NCI-H1092 treated with DMSO at 0.1 percent for 48 hours (cell line): Measurements from ENCODE around the gene GALNT2.

ENCODE experiments used
- DNase-seq: peaks from one replicate; lab custom pipeline; 2025; lab: John Stamatoyannopoulos, UW

Gene GALNT2

DNA sequence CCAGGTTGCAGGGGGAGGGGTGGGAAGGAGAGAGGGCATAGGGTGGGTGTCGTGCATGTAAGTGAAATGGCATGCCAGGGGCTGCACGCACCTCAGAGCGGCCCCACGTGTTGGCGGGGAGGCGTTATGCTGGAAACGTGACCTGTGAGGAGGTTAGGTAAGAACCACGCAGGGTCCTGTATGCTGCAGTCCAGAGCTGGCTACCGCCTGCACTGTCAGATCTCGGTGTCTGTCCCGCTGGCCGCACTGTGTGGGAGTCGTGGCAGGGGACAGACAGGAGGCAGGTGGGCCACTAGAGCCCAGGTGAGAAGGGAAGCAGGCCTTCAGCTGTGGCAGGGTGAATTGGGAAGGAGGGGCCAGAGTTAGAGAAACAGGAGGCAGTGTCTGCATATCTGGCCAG lies 79.7 kb downstream of the GALNT2 start:
- no peak for DNase-seq

DNA sequence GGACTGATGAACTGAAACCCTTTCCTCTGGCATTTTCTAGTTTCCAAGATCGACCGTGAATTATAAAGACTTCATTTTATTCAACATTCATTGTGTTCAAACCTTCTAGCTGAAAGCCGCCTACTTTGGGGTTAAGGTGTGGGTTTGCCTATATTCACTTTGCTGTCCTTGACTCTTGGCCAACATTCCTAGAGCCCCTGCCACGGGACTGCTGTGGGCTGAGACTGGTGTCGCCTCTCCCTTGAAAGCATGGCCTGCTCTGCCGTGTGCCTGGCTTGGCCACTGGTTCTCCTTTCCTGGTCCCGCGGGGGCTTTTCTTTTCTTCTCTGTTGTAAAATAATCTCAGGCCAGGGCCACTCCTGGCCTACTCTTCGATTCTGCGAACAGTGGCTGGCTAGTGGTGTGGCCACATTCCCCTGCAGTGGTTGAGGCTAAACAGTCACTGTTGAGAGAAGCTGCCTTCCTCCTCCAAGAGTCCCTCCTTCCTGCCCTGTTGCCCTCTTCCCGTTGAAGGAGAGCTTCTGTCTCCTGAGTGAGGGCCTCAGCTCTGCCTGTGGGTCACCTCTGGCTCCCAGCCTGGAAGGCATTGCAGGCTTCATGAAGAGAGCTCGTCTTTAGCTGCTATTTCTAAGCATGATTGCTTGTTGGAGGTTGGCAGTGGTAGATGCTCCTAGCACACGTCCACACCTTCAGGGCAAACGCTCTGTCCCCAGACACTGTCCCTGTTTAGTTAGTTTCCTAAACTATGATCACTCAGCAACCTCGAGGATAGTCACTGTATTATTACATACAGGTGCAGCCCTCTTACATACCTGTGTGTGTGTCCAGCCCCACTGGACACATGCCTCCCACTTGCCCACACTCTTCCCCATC lies 80.5 kb downstream of the GALNT2 start:
- DNase-seq: no peak

DNA sequence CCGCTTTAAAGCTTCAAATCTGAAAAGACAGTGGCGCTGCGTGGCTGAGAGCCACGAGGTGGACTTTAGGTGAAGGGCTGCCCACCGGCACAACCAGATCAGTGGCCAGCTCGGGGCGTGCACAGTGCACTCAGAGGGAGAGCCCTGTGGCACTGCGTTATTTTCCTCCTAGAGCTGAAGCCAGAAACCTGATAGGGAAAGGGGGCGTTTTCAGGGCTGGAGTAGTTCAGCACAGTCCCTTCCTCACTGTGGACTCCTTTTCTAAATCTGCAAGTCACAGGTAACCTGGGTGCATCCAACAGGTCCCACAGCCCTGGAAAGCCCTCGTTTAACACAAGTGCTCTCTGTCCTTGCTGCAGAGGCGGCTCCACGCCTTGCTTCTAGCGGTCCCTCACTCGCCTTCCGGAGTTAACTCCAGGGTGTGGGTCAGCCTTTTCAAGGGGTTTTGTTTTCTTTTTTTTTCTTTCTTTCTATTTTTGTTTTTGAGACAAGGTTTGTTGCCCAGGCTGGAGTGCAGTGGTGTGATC lies 81.2 kb downstream of the GALNT2 start:
- no peak for DNase-seq

DNA sequence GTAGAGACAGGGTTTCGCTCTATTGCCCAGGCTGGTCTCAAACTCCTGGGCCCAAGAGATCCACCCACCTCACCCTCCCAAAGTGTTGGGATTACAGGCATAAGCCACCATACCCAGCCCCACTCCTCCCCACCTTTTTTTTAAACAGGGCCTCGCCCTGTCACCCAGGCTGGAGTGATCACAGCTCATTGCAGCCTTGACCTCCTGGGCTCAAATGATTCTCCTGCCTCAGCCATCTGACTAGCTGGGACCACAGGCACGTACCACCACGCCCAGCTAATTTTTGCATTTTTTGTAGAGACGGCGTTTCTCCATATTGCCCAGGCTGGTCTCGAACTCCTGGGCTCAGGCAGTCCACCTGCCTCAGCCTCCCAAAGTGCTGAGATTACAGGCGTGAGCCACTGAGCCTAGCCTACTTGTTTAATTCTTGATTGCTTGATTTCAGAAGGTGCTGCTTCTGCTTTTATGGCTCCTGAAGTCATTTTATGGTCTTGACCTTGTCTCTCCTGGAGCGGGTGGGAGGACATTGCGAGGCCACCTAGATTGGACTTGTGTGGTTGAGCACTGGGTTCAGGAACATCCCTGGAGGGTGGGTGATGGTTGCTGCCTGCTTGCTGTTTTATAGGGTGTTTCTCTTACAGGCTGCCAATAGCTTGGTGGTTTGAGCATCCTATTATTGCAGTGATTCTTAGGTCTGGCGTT lies 81.9 kb downstream of the GALNT2 start:
- DNase-seq: no peak

DNA sequence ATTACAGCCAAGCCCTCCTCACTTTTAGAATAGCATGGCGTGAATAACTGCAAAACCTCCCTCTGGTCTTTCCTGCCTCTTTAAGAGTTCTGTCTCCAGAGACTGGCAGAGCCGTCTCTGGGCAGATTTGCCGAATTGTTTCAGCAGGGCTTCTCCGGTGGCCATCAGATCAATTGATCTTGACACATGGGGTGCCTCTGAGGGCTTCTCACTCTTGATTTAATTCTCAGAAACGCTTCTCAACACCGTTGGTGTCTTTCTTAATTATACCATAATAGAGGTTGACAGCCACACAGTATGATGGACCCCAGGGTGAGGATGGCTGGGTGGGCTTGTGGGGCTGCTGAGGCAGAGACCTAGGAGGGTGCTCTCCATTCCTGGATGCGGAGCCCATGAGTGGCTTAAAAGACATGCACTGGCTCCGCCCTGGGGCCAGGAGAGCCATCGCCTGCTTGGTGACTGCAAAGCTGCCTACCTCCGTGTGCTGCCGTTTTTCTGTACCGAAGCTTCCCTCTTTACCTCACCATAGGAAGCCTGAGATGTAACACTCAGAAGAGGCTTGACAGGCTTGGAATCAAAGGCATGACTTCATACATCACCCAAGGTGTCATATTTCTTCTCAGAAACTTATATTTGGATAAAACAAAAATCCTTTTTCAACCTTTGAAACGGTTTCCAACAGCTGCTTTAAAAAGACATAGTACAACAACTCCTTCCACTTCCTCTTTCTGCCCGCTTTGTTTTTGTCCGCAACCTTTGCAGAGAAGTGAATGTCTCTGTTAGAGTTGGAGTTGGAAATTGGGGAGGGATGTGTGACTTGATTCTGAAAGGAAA lies 82.9 kb downstream of the GALNT2 start:
- no peak for DNase-seq

DNA sequence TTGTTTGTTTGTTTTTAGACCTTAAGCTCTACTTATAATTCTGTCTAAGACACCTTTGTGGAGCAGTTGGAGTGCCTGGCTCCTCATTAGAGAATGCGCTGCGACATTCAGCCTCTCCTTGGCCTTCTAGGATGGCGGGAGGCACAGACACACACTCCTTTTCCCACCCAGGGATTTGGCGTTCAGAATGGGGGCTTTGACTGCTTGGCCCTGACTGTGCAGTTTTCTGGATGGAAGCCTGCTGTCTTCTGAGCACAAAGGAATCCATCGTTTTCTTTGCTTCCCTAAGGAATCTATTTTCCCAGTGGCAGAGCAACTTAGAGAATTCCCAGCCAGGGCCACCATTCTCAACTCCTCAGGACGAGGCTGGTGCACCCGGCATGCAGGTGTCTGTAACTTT lies 83.6 kb downstream of the GALNT2 start:
- no peak for DNase-seq

DNA sequence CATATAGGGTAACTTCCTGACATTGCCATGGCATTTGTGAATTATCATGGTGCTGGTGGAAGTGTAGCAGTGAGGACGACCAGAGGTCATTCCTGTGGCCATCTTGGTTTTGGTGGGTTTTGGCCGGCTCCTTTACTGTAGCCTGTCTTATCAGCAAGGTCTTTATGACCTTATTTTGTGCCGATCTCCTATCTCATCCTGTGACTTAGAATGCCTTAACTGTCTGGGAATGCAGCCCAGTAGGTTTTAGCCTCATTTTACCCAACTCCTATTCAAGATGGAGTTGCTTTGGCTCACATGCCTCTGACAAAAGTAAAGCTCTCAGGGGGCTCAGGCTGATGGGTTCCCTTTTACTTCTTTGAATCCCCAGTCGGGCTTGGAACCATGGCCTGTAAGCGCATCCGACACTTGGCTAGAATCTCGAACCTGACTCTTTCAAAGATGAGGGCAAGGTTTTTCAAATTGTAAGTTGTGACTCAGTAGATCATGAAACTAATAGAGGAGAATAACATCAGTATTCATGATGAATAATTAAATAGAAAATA lies 85.0 kb downstream of the GALNT2 start:
- DNase-seq: no peak

DNA sequence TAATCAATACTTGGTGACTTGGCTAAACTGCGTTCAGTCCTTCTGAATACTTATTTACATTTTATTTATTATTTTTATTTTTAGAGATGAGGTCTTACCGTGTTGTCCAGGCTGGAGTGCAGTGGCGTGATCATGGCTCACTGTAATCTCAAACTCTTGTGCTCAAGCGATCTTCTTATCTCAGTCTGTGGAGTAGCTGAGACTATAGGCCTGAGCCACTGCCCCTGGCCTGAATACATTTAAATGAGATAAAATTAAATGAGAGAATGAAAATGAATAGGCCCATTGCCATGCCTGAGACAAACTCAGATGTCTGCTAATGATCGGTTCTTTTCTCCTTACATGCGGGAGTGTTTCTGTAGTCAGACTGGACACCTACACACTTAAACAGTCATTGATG lies 86.0 kb downstream of the GALNT2 start:
- no peak for DNase-seq

DNA sequence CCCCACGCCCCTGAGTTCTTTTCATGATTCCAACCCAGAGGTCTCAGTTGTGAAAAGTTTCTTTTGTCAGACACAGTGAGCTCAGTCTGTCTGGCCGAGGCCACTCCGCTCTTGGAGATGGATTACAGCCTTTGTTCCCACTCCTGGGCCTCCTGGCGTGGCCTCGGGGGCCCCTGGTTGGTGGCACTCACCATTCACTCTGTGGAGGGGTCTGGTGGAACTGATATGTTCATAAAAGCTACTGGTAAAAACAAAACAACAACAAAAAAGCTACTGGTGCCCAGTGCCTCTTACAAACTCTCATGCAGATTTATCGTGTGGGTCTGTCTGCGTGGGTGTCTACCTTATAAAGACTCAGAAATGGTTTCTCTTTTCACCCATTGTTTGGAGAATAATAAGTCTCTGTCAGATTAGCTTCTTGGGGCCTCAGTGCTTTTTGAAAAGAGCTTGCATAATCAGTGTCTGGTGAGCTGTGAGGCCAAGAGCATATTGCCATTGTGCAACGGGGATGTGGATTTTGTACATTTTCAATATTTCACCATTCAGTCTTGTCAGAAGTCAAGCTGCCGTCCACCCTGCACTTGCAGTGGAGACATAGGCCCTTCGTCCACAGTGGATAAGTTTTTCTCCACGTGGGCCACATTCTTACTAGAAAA lies 86.7 kb downstream of the GALNT2 start:
- no peak for DNase-seq

DNA sequence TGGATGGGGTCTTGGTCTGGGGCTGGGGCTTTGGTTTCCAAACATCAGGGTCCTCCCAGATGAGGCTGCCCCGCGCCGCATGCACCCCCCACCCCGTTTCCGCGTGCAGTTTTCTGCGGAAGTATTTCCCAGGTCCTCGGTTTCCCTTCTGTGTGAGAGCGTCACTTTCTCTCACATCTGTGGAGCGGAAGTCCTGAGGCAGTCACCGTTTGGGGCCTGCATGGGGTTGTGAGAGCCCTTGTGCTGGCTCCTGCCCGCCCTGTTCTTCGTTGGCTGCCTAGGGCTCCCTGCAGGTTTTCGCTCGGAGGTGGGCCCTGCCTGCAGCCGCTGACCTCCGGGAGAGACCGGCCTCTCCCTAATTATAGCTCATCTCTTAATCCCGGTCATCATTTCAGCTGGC lies 88.0 kb downstream of the GALNT2 start:
- no peak for DNase-seq

DNA sequence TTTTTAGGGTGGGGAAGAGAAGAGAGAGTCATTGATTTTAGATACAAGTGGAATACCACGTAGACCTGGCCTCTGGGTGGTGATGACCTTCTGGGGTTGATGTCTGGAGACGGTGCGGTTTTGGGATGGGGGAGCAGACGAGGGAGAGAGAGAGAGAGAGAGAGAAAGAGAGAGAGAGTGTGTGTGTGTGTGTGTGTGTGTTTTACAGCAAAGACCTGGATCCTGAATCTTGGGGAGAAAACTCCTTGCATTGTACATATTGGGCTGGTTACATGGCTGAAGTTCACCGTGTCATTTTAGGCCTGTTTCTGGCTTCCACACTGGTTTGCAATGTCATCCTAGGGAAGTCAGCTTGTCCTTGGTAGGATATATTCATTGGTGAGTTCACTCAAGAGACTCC lies 89.0 kb downstream of the GALNT2 start:
- DNase-seq: no peak

DNA sequence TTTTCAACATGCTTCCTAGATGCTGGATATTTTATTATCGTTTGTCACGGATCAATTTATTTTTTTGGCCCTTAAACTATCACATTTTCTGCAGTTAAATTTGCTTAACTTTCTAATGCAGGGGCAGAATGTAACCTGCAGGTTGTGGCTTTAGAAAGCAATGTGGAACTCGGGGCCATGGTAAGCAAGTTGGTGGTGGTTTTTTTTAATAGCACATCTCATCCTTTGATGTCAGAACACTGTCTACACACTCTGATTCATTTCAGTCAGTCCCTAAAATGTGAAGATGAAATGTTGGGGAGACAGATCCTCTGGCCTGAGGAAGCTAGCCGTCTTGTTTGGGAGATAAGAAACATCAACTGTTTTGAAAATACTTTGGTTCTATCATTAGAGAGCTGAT lies 89.5 kb downstream of the GALNT2 start:
- no peak for DNase-seq

DNA sequence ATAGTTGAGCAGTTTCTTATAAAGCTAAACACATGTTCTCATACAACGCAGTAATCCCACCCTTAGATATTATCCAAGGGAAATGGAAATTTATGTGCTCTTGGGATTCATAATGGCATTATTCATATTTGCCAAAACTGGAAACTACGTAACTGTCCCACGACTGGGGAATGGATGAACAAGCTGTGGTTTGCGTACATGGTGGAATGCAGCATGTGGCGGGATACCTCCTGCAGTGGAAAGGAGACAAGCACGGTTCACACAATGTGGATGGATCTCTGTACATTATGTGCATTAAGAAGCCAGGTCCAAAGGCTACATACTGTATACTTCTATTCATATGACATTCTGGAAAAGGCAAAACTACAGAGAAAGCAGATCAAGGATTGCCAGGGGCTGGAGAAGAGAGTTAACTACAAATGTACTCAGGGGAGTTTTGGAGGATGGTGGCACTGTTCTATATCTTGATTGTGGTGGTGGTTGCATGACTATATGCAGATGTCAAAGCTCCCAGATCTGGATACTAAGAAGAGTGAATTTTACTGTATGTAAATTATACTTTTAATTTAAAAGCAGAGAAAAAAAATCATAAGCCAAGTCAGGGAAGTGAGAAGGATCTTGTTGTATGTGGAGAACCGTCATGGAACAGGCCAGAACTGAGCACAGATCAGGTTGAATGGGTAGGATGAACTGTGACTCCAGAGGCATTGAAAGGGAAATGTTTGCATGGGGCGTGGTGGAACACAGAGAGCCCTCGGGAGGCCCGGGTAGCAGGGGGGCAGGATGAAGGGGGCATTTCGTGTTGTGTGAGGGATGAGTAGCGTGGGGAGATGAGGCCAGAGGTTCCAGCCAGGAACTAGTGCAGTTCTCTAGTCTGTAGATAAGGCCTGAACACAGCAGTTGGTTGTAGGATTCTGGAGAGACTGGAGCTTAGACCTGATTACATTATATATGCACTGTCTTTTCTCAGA lies 90.7 kb downstream of the GALNT2 start:
- DNase-seq: peak; percentile 60

DNA sequence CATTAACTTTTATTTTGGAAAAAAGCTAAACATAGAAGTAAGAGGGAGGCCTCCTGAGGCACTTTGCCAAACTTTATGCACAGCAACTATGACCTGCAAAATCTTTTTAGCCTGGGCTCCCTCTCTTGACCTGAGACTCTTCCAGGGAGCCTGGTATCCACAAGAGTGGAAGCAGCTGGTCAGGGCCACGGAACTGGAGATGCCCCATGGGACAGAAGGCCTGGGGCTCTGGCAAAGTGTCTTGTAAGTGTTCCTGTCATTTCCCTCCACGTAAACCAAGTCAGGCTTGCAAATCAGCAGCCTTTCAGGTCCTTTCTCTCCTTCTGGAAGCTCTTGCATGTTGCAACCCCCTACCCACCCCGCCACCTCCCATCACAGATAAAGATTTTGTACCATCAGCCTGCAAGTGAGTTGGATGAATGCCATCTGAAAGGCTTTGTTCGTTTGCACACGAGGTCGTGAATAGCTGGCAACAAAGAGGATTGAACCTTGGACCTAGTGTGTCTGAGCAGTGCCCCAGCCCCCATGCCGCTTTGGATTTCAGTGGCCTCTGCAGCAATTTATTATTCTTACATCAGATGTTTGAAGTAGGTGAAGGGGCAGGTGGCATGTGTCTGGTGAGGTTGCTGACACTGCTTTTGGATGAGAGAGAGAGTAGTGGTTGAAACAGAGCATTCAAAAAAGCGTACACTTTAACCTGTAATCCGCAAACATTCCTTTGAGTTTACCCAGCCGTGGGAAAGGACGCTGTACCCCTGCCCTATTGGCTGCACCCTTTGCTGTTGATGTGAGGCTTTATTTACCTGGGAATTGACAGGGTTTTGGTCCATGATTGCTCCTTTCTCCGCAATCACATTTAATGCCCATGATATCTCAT lies 91.6 kb downstream of the GALNT2 start:
- peak; percentile 81 for DNase-seq

DNA sequence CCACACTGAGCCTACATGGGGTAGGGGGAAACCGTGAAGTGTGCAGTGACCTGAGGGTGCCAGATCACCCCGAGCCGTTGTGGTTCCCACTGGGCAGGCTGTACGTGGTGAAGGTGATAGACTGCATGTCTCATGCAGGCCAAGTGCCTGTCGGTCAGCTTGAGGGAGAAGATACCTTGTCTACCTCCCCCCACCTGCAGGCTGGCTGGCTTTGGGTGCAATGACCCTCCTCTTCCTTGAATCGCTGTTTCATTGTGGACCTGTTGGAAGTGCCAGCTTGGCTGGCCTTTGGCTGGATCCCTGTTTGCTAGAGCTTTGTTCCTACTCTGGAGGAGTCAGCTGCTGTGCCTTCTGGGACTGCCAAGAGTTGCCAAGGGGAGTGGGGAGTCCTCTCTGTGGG lies 92.5 kb downstream of the GALNT2 start:
- no peak for DNase-seq

DNA sequence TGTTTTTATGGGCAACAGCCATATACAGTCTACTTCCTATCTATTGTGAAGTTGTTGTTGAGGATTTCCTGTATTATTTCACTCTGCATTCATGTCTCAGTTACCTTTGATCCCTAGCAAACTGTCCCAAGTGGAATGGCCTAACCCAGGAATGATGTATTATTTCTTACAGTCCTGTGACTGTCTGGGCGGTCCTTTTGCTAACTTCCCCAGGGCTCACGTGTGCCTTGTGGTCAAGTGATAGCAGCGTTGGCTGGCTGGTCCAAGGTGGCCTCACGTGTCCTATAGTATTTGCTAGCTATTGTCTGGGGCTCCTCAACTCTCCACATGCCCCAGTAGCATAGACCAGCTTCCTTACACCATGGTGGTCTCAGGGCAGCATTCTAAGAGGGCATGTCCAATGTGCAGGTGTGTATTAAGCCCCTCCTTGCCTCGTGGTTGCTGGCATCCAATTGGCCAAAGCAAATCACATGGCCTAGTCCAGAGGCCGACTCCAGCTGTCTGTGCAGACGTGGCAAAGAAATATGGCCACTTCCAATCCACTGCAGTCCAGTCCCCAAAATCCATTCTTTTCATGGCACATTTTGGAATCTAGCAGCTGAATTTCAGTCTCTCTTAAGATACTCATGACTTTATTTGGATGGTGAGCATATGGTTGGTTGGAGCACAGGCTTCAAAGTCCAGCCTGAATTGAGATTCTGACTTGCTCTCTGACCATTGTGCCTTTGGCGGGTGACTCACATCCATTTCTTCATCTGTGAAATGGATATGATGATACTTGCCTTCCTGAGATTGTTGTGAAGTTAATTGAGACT lies 94.1 kb downstream of the GALNT2 start:
- DNase-seq: no peak

DNA sequence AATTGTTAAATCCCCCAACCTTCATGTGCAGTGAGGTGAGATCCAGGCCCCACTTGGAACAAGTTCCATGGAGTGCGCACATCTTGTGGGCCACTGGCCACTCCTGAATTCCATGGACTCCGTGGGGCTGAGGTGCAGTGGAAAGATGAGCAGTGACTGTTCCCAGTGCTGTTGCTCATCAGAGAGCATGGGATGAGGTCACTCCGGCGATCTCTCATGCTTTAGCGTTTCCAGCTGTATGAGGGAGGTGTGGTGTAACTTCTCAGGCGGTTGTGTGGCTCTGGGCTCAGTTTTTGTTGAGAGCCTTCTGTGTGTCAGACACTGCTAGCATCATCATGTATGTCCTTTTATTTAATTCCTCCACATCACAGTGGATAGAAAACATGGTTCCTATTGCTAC lies 96.2 kb downstream of the GALNT2 start:
- no peak for DNase-seq

DNA sequence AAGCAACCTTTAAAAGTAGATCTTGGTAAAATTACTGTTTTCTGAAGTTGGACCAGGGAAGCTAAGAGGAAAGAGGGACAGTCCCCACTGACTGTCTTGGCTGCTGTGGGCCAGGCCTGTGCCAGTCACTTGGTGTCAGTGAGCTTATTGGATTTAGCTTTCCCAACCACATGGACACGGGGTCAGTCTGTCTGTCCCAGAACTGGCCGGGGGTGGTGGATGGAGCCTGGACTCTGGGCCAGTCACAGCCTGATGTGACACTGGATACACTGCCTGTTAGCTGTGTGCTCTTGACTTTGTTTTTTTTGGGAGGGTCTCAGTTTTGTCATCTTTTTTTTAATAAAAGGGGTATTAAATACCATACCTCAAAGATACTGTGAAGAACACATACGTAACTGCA lies 96.7 kb downstream of the GALNT2 start:
- no peak for DNase-seq

DNA sequence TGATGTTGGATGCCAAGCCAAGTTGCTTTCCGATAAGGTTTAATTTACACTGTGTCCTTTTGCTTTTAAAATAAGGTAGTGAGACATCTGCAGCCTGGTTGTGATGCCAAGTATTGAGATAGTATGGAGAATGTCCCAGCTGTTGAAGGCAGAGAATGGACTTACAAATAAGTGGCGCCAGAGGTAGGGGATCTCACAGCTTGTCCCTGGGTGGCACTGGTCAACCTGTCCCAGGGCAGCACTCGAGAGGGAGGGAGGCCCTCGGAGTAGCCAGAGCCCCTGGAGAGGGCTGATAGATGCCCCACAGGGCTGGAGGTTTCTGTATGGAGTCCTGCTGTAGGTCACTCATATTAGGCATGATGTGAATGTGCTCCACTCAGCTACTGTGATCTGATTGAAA lies 98.5 kb downstream of the GALNT2 start:
- no peak for DNase-seq
